GM18951 (cell line): ENCODE results near the gene IFI27L2.
"Not testable (repeated sequence)": the region's sequence is repeated elsewhere in the genome, so short reads cannot be mapped to it uniquely, and the experiment has no call there.

Experiments used
- POLR2A ChIP-seq: IDR thresholded peaks from 4 replicates; pipeline ENCODE4 v1.6.1; 2011; ENCODE audit warnings: mild to moderate bottlenecking; ENCODE audit not compliant: insufficient read length, insufficient read depth; ENCODE audit errors: extremely low read depth
- in situ Hi-C: fragments of 300-500 bp; cut with MboI; formaldehyde crosslinking; loops from one replicate; pipeline ENCODE4 v1.12.0; 2022; ENCODE audit warnings: low sequenced_read_pairs, mixed read lengths, inconsistent platforms; ENCODE audit not compliant: unreplicated experiment

The IFI27L2 gene

GRCh38 chr14:94164685-94165431, 35.5 kb upstream of the IFI27L2 start:
- TF ChIP-seq POLR2A, result no peak
- in situ Hi-C loops, result no loop called here

GRCh38 chr14:94163796-94164195, 34.4 kb upstream of the IFI27L2 start:
- in situ Hi-C loops, result no loop called here

GRCh38 chr14:94162466-94162865, 33.1 kb upstream of the IFI27L2 start:
- no peak for TF ChIP-seq POLR2A
- in situ Hi-C loops, result no loop called here

More at GRCh38 chr14:94163796-94164195, 34.4 kb upstream of the IFI27L2 start:
- TF ChIP-seq POLR2A, result no peak

- in situ Hi-C loops, result no loop called here
- no peak for TF ChIP-seq POLR2A
Measured at GRCh38 chr14:94161981-94162380, 32.6 kb upstream of the IFI27L2 start.

GRCh38 chr14:94161058-94161457, 31.7 kb upstream of the IFI27L2 start:
- no peak for TF ChIP-seq POLR2A
- in situ Hi-C loops, result no loop called here

- in situ Hi-C loops, result no loop called here
- no peak for TF ChIP-seq POLR2A
Measured at GRCh38 chr14:94158239-94158883, 29.0 kb upstream of the IFI27L2 start.

GRCh38 chr14:94157197-94157596, 27.8 kb upstream of the IFI27L2 start:
- TF ChIP-seq POLR2A, result no peak
- in situ Hi-C loops, result no loop called here

- in situ Hi-C loops, result not testable (repeated sequence)
Measured at GRCh38 chr14:94156143-94156542, 26.7 kb upstream of the IFI27L2 start.

GRCh38 chr14:94153750-94154342, 24.4 kb upstream of the IFI27L2 start:
- in situ Hi-C loops, result no loop called here
- TF ChIP-seq POLR2A, result no peak

- no peak for TF ChIP-seq POLR2A
- in situ Hi-C loops, result no loop called here
Measured at GRCh38 chr14:94152676-94153075, 23.3 kb upstream of the IFI27L2 start.

GRCh38 chr14:94145902-94146527, 16.6 kb upstream of the IFI27L2 start:
- in situ Hi-C loops, result no loop called here
- TF ChIP-seq POLR2A, result no peak

GRCh38 chr14:94144765-94145164, 15.4 kb upstream of the IFI27L2 start:
- in situ Hi-C loops, result no loop called here
- TF ChIP-seq POLR2A, result no peak

- TF ChIP-seq POLR2A, result no peak
- in situ Hi-C loops, result no loop called here
Measured at GRCh38 chr14:94143711-94144110, 14.3 kb upstream of the IFI27L2 start.
